ENCODE results near the gene ZBTB22.

ZBTB22 gene

GRCh38 chr6:33271117-33271467, 46.5 kb downstream of the ZBTB22 start:
- H3K4me3 ChIP-seq (ENCODE audit: low read depth, low read length) = peak overlapping the region; percentile 97
- DNase-seq (ENCODE audit: low read depth) = no peak
- no peak for TF ChIP-seq CTCF (conservative IDR thresholded peaks at IDR 0.05; ENCODE audit: low read depth, low read length)

All from choroid plexus epithelial cell (primary cell).